Epithelial cell of esophagus (primary cell): ENCODE measurements around the gene DNAJB8.

Experiments
- DNase-seq: peaks from one replicate; pipeline ENCODE4 v3.0.0; 2010; ENCODE audit warnings: low read depth
- H3K4me3 ChIP-seq: 2 replicates; pipeline ENCODE4 v1.5.1; 2011; ENCODE audit warnings: mild to moderate bottlenecking, low read length, control low read depth
- CTCF ChIP-seq: IDR thresholded peaks from 2 replicates; pipeline ENCODE4 v1.5.1; 2011; ENCODE audit warnings: low read depth, mild to moderate bottlenecking, low read length, control low read depth, inconsistent platforms; ENCODE audit not compliant: insufficient read depth; ENCODE audit errors: missing control alignments

Gene DNAJB8

DNA sequence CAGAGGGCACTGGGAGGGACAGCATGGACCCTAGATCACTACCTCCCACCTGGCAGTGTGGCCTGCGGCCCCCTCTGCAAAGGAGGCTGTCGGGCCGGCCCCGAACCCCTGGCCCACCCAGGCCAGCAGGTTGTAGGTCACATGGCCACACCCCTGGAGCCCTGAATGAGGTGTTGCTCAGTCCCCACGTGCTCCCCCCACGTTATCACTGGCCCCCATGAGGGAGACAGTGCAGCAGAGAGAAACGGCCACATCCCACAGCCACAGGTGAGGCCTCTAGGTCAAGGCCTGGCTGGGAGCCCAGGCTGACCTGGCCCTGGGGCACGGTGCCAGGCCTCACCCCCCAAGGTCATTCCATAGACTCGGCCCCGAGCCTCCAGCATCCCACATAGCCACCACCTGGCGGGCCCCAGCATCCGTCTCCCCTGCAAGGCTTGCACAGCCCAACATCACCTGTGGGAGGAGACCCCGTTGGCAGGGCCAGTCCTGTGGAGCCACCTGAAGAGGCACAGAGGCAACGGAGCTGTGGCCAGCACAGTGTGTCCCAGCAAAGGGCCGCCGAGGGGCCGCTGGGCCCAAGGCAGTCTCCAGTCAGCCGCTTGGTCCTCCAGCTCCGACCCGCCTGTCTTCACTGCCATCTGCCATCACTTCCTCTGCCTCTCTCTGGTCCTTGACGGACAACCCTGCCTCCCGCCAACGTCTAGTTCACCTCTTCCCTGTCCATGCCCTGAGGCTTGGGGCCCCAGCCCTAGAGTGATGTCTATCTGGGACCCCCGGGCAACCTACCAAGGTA, 53.1 kb downstream of the DNAJB8 start:
- H3K4me3 ChIP-seq = no peak overlapping the region
- no peak for TF ChIP-seq CTCF
- DNase-seq = no peak

GRCh38 chr3:128413003-128413370, 53.7 kb downstream of the DNAJB8 start:
- TF ChIP-seq CTCF = no peak
- no peak for DNase-seq
- no peak overlapping the region for H3K4me3 ChIP-seq
